B cell (primary cell): ENCODE results near the gene TBL1XR1.
"Not testable (repeated sequence)": the region's sequence is repeated elsewhere in the genome, so short reads cannot be mapped to it uniquely, and the experiment has no call there.

Experiments
- CTCF ChIP-seq: fragments of 200-600 bp; IDR thresholded peaks from one replicate; pipeline ENCODE4 v1.8.0; 2022; ENCODE audit warnings: antibody characterized with exemption, mild to moderate bottlenecking
- EZH2 ChIP-seq: IDR thresholded peaks from 2 replicates; pipeline ENCODE4 v1.6.1; 2012; ENCODE audit warnings: borderline replicate concordance, low read depth, mild to moderate bottlenecking, moderate library complexity, low read length; ENCODE audit not compliant: insufficient read depth, poor library complexity, severe bottlenecking

GRCh38 chr3:177161603-177162002, 35.7 kb downstream of the TBL1XR1 start:
- TF ChIP-seq CTCF, EZH2: not testable (repeated sequence)
